ENCODE results near the gene TRAPPC11. TPM values are rescaled to one million over a fixed set of nuclear protein-coding genes. Genes with fewer than 3 reads are reported as not detected.

Gene TRAPPC11
- total and polyA plus RNA-seq, 2 experiments from 2014 or later: 15.0 to 42.7 TPM

DNA sequence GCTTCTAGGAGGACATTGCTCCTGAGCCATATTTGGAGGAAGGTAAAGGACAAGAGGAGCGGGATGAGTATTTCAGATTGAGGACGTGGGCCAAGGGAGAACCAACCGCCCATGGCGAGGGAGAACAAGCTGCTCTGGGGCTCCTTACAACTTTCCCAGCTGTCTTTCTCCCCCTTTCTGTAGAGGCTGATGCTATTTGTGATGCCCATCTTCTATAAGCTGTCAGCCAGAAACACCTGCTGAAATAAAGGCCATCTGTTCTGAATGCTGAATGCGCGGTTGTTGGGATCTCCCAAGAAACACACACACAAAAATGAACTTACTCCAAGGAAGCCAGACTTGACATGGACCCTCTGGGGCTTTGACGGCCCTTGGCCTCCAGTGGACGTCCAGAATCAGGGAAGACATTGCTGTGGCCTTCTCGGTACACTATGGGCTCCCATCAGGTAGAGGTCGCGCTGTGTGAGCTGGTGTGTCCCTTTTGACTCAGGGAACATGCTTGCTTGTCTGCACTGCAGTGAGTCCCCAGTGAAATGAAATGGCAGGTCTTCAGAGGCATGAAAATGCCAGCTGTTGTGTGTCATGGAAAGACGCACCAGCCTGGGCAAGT is 31.0 kb upstream of the TRAPPC11 start:
- Histone ChIP-seq H3K36me3 (ENCODE audit: insufficient read depth) (no peaks in the 10 kb centered on the region), H3F3A (replicated peaks; ENCODE audit: low read depth) (no peaks in the 10 kb centered on the region), H3K27ac (ENCODE audit: low read depth) (no peak overlapping the region), H3K4me2 (no peak overlapping the region), H3K79me2 (replicated peaks; ENCODE audit: insufficient read depth) (no peaks in the 10 kb centered on the region), H3K4me1 (ENCODE audit: insufficient read depth) (no peaks in the 10 kb centered on the region), H3K27me3 (ENCODE audit: insufficient read depth) (no peaks in the 10 kb centered on the region), H3K4me3 (no peak overlapping the region), H2AFZ (no peak overlapping the region), H3K9me2 (ENCODE audit: insufficient read depth) (no peaks in the 10 kb centered on the region), H4K20me1 (replicated peaks; ENCODE audit: insufficient read depth) (no peaks in the 10 kb centered on the region)
- ATAC-seq (no peak), DNase-seq (ENCODE audit: low spot score) (no peak)
- no peaks in the 10 kb centered on the region for H3K36me3 Mint-ChIP-seq (ENCODE audit: low read depth)
- no peak overlapping the region for H3K27ac Mint-ChIP-seq
- peaks cover 9% of the 10 kb centered on the region for H3K27me3 Mint-ChIP-seq (ENCODE audit: insufficient read depth, low read depth, poor library complexity)
- H3K4me3 Mint-ChIP-seq: no peak overlapping the region
- TF ChIP-seq POLR2AphosphoS5 (IDR thresholded peaks at IDR 0.05; ENCODE audit: low read depth) (no peak), ZNF114 (CRISPR knock-in tag; IDR thresholded peaks at IDR 0.05) (no peak), EZH2 (IDR thresholded peaks at IDR 0.05; ENCODE audit: low read depth, unreplicated experiment) (no peak), CREB1 (CRISPR knock-in tag; IDR thresholded peaks at IDR 0.05; ENCODE audit: low read depth) (no peak)
- TF ChIP-seq, protein P1, sequence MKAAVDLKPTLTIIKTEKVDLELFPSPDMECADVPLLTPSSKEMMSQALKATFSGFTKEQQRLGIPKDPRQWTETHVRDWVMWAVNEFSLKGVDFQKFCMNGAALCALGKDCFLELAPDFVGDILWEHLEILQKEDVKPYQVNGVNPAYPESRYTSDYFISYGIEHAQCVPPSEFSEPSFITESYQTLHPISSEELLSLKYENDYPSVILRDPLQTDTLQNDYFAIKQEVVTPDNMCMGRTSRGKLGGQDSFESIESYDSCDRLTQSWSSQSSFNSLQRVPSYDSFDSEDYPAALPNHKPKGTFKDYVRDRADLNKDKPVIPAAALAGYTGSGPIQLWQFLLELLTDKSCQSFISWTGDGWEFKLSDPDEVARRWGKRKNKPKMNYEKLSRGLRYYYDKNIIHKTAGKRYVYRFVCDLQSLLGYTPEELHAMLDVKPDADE (IDR thresholded peaks at IDR 0.05): no peak
- H3K9me3 Mint-ChIP-seq: no peaks in the 10 kb centered on the region
- H3K4me1 Mint-ChIP-seq: no peaks in the 10 kb centered on the region

DNA sequence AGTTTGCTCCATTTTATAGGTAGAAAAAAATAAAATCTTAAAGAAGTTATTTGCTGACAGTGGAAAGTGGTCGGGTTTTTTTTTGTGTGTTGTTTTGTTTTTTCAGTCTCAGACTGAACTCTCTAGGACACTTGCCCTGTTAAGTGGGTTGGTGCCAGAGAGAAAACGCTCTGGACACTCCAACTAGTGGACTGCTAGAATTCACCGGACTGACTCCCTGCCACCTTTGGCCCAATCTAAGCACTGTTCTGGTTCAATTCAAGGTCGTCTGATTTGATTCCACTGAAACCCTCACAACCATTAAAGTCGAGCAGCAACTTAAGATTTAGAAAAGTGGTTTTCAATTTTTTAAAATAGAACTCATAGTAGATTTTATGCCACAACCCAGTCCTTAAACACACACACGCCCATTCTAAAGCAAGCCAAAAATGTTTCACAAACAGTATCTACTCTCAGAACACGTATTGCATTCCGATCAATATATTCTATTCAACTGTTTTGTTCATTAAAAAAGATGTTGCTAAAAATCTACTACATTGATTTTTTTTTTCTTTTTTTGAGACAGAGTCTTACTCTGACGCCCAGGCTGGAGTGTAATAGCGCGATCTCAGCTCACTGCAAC is 27.4 kb upstream of the TRAPPC11 start:
- H3K27me3 ChIP-seq (ENCODE audit: insufficient read depth): no peaks in the 10 kb centered on the region
- TF ChIP-seq, protein P2, sequence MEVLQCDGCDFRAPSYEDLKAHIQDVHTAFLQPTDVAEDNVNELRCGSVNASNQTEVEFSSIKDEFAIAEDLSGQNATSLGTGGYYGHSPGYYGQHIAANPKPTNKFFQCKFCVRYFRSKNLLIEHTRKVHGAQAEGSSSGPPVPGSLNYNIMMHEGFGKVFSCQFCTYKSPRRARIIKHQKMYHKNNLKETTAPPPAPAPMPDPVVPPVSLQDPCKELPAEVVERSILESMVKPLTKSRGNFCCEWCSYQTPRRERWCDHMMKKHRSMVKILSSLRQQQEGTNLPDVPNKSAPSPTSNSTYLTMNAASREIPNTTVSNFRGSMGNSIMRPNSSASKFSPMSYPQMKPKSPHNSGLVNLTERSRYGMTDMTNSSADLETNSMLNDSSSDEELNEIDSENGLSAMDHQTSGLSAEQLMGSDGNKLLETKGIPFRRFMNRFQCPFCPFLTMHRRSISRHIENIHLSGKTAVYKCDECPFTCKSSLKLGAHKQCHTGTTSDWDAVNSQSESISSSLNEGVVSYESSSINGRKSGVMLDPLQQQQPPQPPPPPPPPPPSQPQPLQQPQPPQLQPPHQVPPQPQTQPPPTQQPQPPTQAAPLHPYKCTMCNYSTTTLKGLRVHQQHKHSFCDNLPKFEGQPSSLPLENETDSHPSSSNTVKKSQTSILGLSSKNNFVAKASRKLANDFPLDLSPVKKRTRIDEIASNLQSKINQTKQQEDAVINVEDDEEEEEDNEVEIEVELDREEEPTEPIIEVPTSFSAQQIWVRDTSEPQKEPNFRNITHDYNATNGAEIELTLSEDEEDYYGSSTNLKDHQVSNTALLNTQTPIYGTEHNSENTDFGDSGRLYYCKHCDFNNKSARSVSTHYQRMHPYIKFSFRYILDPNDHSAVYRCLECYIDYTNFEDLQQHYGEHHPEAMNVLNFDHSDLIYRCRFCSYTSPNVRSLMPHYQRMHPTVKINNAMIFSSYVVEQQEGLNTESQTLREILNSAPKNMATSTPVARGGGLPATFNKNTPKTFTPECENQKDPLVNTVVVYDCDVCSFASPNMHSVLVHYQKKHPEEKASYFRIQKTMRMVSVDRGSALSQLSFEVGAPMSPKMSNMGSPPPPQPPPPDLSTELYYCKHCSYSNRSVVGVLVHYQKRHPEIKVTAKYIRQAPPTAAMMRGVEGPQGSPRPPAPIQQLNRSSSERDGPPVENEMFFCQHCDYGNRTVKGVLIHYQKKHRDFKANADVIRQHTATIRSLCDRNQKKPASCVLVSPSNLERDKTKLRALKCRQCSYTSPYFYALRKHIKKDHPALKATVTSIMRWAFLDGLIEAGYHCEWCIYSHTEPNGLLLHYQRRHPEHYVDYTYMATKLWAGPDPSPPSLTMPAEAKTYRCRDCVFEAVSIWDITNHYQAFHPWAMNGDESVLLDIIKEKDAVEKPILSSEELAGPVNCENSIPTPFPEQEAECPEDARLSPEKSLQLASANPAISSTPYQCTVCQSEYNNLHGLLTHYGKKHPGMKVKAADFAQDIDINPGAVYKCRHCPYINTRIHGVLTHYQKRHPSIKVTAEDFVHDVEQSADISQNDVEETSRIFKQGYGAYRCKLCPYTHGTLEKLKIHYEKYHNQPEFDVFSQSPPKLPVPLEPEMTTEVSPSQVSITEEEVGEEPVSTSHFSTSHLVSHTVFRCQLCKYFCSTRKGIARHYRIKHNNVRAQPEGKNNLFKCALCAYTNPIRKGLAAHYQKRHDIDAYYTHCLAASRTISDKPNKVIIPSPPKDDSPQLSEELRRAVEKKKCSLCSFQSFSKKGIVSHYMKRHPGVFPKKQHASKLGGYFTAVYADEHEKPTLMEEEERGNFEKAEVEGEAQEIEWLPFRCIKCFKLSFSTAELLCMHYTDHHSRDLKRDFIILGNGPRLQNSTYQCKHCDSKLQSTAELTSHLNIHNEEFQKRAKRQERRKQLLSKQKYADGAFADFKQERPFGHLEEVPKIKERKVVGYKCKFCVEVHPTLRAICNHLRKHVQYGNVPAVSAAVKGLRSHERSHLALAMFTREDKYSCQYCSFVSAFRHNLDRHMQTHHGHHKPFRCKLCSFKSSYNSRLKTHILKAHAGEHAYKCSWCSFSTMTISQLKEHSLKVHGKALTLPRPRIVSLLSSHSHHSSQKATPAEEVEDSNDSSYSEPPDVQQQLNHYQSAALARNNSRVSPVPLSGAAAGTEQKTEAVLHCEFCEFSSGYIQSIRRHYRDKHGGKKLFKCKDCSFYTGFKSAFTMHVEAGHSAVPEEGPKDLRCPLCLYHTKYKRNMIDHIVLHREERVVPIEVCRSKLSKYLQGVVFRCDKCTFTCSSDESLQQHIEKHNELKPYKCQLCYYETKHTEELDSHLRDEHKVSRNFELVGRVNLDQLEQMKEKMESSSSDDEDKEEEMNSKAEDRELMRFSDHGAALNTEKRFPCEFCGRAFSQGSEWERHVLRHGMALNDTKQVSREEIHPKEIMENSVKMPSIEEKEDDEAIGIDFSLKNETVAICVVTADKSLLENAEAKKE (CRISPR knock-in tag; IDR thresholded peaks at IDR 0.05): no peak
- TF ChIP-seq JUNB (IDR thresholded peaks at IDR 0.05; ENCODE audit: unreplicated experiment) (no peak), STAT1 (IDR thresholded peaks at IDR 0.05; ENCODE audit: unreplicated experiment) (no peak), POLR2AphosphoS5 (IDR thresholded peaks at IDR 0.05; ENCODE audit: low read depth) (no peak)
- TF ChIP-seq, protein P1 (IDR thresholded peaks at IDR 0.05): no peak
- H3K36me3 Mint-ChIP-seq (ENCODE audit: low read depth): no peaks in the 10 kb centered on the region
- no peak overlapping the region for H3K27ac ChIP-seq (ENCODE audit: low read depth)
- H3K4me3 Mint-ChIP-seq: no peak overlapping the region
- H3F3A ChIP-seq (replicated peaks; ENCODE audit: low read depth): no peaks in the 10 kb centered on the region; the same call in 1 of the 2 replicates
- H3K9me3 Mint-ChIP-seq: no peaks in the 10 kb centered on the region
- H3K27ac Mint-ChIP-seq: no peak overlapping the region
- peaks cover 25% of the 10 kb centered on the region for H3K4me1 Mint-ChIP-seq
- no peak overlapping the region for H3K4me2 ChIP-seq
- no peaks in the 10 kb centered on the region for H3K9me2 ChIP-seq (ENCODE audit: insufficient read depth)
- peaks cover 24% of the 10 kb centered on the region for H3K4me1 ChIP-seq (ENCODE audit: insufficient read depth)
- peaks cover 9% of the 10 kb centered on the region for H3K27me3 Mint-ChIP-seq (ENCODE audit: insufficient read depth, low read depth, poor library complexity)
- H2AFZ ChIP-seq: no peak overlapping the region
- no peaks in the 10 kb centered on the region for H3K36me3 ChIP-seq (ENCODE audit: insufficient read depth)
- ATAC-seq (no peak), DNase-seq (ENCODE audit: low spot score) (no peak)
- no peaks in the 10 kb centered on the region for H3K79me2 ChIP-seq (replicated peaks; ENCODE audit: insufficient read depth)
- H3K4me3 ChIP-seq: no peak overlapping the region
- no peaks in the 10 kb centered on the region for H4K20me1 ChIP-seq (replicated peaks; ENCODE audit: insufficient read depth)

Data from GM23338 (cell line).